Muscle of leg (tissue), 11 donors: ENCODE results near the gene KIF6. TPM values are rescaled to one million over a fixed set of nuclear protein-coding genes. Genes with fewer than 3 reads are reported as not detected.

Experiments
- DNase-seq: peaks from one replicate; pipeline ENCODE4 v3.0.0; 2013
- H3K27ac ChIP-seq: one replicate; pipeline ENCODE4 v1.5.1; 2013; ENCODE audit warnings: mild to moderate bottlenecking, low read length, control low read depth
- H3K27me3 ChIP-seq: one replicate; pipeline ENCODE4 v1.6.1; 2013; ENCODE audit warnings: low read length; ENCODE audit not compliant: control insufficient read depth, insufficient read depth
- H3K36me3 ChIP-seq: one replicate; pipeline ENCODE4 v1.6.1; 2013; ENCODE audit warnings: low read length; ENCODE audit not compliant: control insufficient read depth, insufficient read depth
- H3K4me1 ChIP-seq: one replicate; pipeline ENCODE4 v1.6.1; 2013; ENCODE audit warnings: low read length; ENCODE audit not compliant: control insufficient read depth, insufficient read depth
- H3K4me3 ChIP-seq: one replicate; pipeline ENCODE4 v1.5.1; 2013; ENCODE audit warnings: low read length, control low read depth
- H3K9me3 ChIP-seq: replicated peaks from 2 replicates; pipeline ENCODE4 v1.6.1; 2013; ENCODE audit warnings: low read depth, low read length; ENCODE audit not compliant: control insufficient read depth
- WGBS: methylation state at CpG from one replicate; pipeline ENCODE4 v1.1.5; 2013; ENCODE audit warnings: missing lambda C conversion rate; ENCODE audit not compliant: insufficient coverage; 5-methylcytosine and 5-hydroxymethylcytosine counted together
- polyA plus RNA-seq, 8 donors: library from polyadenylated mRNA; unstranded; fragments of 120-200 nt; gene quantifications; one replicate each; pipeline versions ENCODE4 v1.2.1 to v1.2.3, GENCODE V29; 2013; ENCODE audit warnings: inconsistent platforms in 1 of 8, low replicate concordance in 1 of 8; ENCODE audit not compliant: insufficient read length in 8 of 8, insufficient read depth in 1 of 8
- total RNA-seq: library from RNA; stranded (reverse); fragments of 120-200 nt; gene quantifications from one replicate; pipeline ENCODE4 v1.2.4, GENCODE V29; 2013

KIF6 gene
- total and polyA plus RNA-seq, 9 donors = 0.61 to 1.4 (median 1.1) TPM

- Histone ChIP-seq H3K27me3 (no peaks in the 10 kb centered on the region), H3K27ac (no peak overlapping the region), H3K36me3 (no peaks in the 10 kb centered on the region), H3K4me1 (no peaks in the 10 kb centered on the region), H3K4me3 (no peak overlapping the region), H3K9me3 (no peaks in the 10 kb centered on the region)
- WGBS = 75% methylated on average over 1 of the region's 1 CpG
- DNase-seq = no peak
These were observed 279.5 kb downstream of the KIF6 start for GRCh38 chr6:39445667-39446066.

- H3K27ac ChIP-seq = no peak overlapping the region
- H3K9me3 ChIP-seq = no peaks in the 10 kb centered on the region
- H3K36me3 ChIP-seq = no peaks in the 10 kb centered on the region
- no peaks in the 10 kb centered on the region for H3K27me3 ChIP-seq
- DNase-seq = no peak
- no peak overlapping the region for H3K4me3 ChIP-seq
- no peaks in the 10 kb centered on the region for H3K4me1 ChIP-seq
- 57% methylated on average over 1 of the region's 5 CpGs for WGBS
These were observed 280.7 kb downstream of the KIF6 start for GRCh38 chr6:39444479-39445019.

- 100% methylated on average over 1 of the region's 4 CpGs for WGBS
- Histone ChIP-seq H3K9me3 (no peaks in the 10 kb centered on the region), H3K4me3 (no peak overlapping the region), H3K4me1 (no peaks in the 10 kb centered on the region), H3K27me3 (no peaks in the 10 kb centered on the region), H3K36me3 (no peaks in the 10 kb centered on the region), H3K27ac (no peak overlapping the region)
- DNase-seq = no peak
These were observed 283.2 kb downstream of the KIF6 start for GRCh38 chr6:39441986-39442385.

GRCh38 chr6:39441301-39441700, 283.9 kb downstream of the KIF6 start:
- no peak for DNase-seq
- H3K36me3 ChIP-seq = no peaks in the 10 kb centered on the region
- no peaks in the 10 kb centered on the region for H3K27me3 ChIP-seq
- H3K4me1 ChIP-seq = no peaks in the 10 kb centered on the region
- no peaks in the 10 kb centered on the region for H3K9me3 ChIP-seq
- no peak overlapping the region for H3K27ac ChIP-seq
- H3K4me3 ChIP-seq = no peak overlapping the region
- 94% methylated on average over 2 of the region's 6 CpGs for WGBS

- 71% methylated on average over 5 of the region's 7 CpGs for WGBS
- Histone ChIP-seq H3K4me3 (no peak overlapping the region), H3K27me3 (no peaks in the 10 kb centered on the region), H3K27ac (peak overlapping the region; percentile 17), H3K9me3 (no peaks in the 10 kb centered on the region), H3K4me1 (no peaks in the 10 kb centered on the region), H3K36me3 (no peaks in the 10 kb centered on the region)
- DNase-seq = no peak
These were observed 285.2 kb downstream of the KIF6 start for GRCh38 chr6:39440039-39440426.

GRCh38 chr6:39439342-39440038, 285.7 kb downstream of the KIF6 start:
- H3K4me3 ChIP-seq = no peak overlapping the region
- peak; percentile 73 for DNase-seq
- H3K36me3 ChIP-seq = no peaks in the 10 kb centered on the region
- H3K4me1 ChIP-seq = no peaks in the 10 kb centered on the region
- WGBS = 60% methylated on average over 1 of the region's 8 CpGs
- no peaks in the 10 kb centered on the region for H3K9me3 ChIP-seq
- peak overlapping the region; percentile 17 for H3K27ac ChIP-seq
- no peaks in the 10 kb centered on the region for H3K27me3 ChIP-seq

GRCh38 chr6:39433630-39434029, 291.6 kb downstream of the KIF6 start:
- Histone ChIP-seq H3K9me3 (no peaks in the 10 kb centered on the region), H3K4me1 (peaks cover 27% of the 10 kb centered on the region), H3K27ac (no peak overlapping the region), H3K36me3 (no peaks in the 10 kb centered on the region), H3K4me3 (no peak overlapping the region), H3K27me3 (no peaks in the 10 kb centered on the region)
- 68% methylated on average over 2 of the region's 3 CpGs for WGBS
- DNase-seq = no peak

- no CpG with 5 or more reads among the region's 11 CpGs for WGBS
- Histone ChIP-seq H3K9me3 (no peaks in the 10 kb centered on the region), H3K4me1 (peaks cover 27% of the 10 kb centered on the region), H3K36me3 (no peaks in the 10 kb centered on the region), H3K27me3 (no peaks in the 10 kb centered on the region), H3K27ac (no peak overlapping the region), H3K4me3 (no peak overlapping the region)
- DNase-seq = no peak
These were observed 292.7 kb downstream of the KIF6 start for GRCh38 chr6:39432330-39433025.

GRCh38 chr6:39430871-39431523, 294.2 kb downstream of the KIF6 start:
- Histone ChIP-seq H3K9me3 (no peaks in the 10 kb centered on the region), H3K4me1 (peaks cover 29% of the 10 kb centered on the region), H3K4me3 (no peak overlapping the region), H3K27ac (peak overlapping the region; percentile 49), H3K27me3 (no peaks in the 10 kb centered on the region), H3K36me3 (no peaks in the 10 kb centered on the region)
- WGBS = 35% methylated on average over 8 of the region's 11 CpGs
- peak; percentile 63 for DNase-seq

GRCh38 chr6:39430446-39430845, 294.8 kb downstream of the KIF6 start:
- WGBS = 43% methylated on average over 1 of the region's 1 CpG
- peaks cover 29% of the 10 kb centered on the region for H3K4me1 ChIP-seq
- peak overlapping the region; percentile 49 for H3K27ac ChIP-seq
- peak; percentile 29 for DNase-seq
- H3K36me3 ChIP-seq = no peaks in the 10 kb centered on the region
- H3K4me3 ChIP-seq = no peak overlapping the region
- no peaks in the 10 kb centered on the region for H3K9me3 ChIP-seq
- no peaks in the 10 kb centered on the region for H3K27me3 ChIP-seq
